ENCODE measurements around the gene HOXD3. TPM values are rescaled to one million over a fixed set of nuclear protein-coding genes. Genes with fewer than 3 reads are reported as not detected.

HOXD3 gene
- total RNA-seq, 1 experiment from 2014 or later: not detected

- no peak for DNase-seq (ENCODE audit: unreplicated experiment)
- Mint-ChIP-seq H3K4me1 (ENCODE audit: insufficient read depth, unreplicated experiment) (no peaks in the 10 kb centered on the region), H3K36me3 (ENCODE audit: insufficient read depth, unreplicated experiment) (no peaks in the 10 kb centered on the region), H3K27ac (ENCODE audit: low read depth, unreplicated experiment) (no peak overlapping the region), H3K9me3 (ENCODE audit: unreplicated experiment) (peaks cover 8% of the 10 kb centered on the region), H3K27me3 (ENCODE audit: insufficient read depth, unreplicated experiment) (no peaks in the 10 kb centered on the region), H3K4me3 (ENCODE audit: unreplicated experiment) (no peak overlapping the region)
- CTCF ChIA-PET: interaction anchor here (0.7 to 2.6 kb wide), 3 partner anchors 20 to 493 kb away, joined by 3 to 10 read pairs (median 10); no protein-coding TSS in a partner anchor
- no TSS peak for BruUV-seq (replicated peaks)
- POLR2A ChIA-PET: interaction anchor here (0.8 kb wide), 1 partner anchor 1053 kb away, joined by 4 read pairs; no protein-coding TSS in a partner anchor
- intact Hi-C loops (cut with micrococcal nuclease): no loop called here
- TF ChIP-seq CTCF (IDR thresholded peaks at IDR 0.05; ENCODE audit: unreplicated experiment): no peak
Measured at GRCh38 chr2:176160986-176161824, 4.1 kb downstream of the HOXD3 start.

GRCh38 chr2:176161825-176162626 lies 4.9 kb downstream of the HOXD3 start:
- TF ChIP-seq CTCF (IDR thresholded peaks at IDR 0.05; ENCODE audit: unreplicated experiment): no peak
- DNase-seq (ENCODE audit: unreplicated experiment): no peak
- Mint-ChIP-seq H3K4me1 (ENCODE audit: insufficient read depth, unreplicated experiment) (no peaks in the 10 kb centered on the region), H3K27ac (ENCODE audit: low read depth, unreplicated experiment) (no peak overlapping the region), H3K27me3 (ENCODE audit: insufficient read depth, unreplicated experiment) (no peaks in the 10 kb centered on the region), H3K9me3 (ENCODE audit: unreplicated experiment) (peaks cover 8% of the 10 kb centered on the region), H3K36me3 (ENCODE audit: insufficient read depth, unreplicated experiment) (no peaks in the 10 kb centered on the region), H3K4me3 (ENCODE audit: unreplicated experiment) (no peak overlapping the region)
- no TSS peak for BruUV-seq (replicated peaks)
- intact Hi-C loops (cut with micrococcal nuclease): no loop called here
- CTCF ChIA-PET: interaction anchor here (0.6 to 2.6 kb wide), 6 partner anchors 21 to 650 kb away, joined by 3 to 10 read pairs (median 4); no protein-coding TSS in a partner anchor
- POLR2A ChIA-PET: interaction anchor here (0.8 kb wide), 1 partner anchor 1052 kb away, joined by 4 read pairs; no protein-coding TSS in a partner anchor

DNA sequence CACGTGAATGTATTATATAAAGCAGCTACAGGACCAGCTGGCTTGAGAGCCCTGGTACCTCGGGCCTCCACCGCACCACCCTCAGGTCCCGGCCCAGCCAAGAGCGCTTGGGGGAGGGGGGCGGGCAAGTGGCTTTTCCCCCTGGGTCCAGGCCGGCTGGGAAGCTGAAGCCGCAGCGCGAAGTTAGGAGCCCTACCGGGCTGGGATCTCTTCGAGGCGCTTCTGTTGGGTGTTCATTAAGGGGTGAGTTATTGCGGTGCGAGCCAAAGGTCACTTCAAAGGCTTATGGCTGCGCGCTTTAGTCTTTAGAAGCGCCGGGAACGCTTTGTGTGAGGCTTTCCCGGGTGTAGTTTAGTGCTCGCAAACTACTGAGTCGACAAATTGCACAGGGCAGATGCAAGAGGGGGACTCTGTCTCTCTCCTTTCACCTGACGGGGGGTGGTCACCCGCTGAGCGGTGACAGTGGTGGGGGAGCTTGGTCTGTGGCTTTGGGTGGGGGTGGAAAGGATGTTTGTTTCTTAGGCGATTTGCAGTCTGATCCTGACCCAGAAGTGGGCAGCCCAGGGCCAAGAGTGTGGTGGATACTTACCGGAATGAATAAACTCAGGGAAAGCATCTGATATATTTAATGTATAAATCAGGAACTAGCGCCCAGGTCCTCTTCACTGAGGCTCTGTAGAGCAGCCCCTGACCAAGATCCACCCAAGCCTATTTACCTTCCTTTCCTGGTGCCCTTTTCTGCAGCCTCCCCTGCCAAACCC lies 6.0 kb downstream of the HOXD3 start:
- CTCF ChIA-PET: interaction anchor here (0.6 to 2.6 kb wide), 4 partner anchors 20 to 391 kb away, joined by 3 to 10 read pairs (median 6); no protein-coding TSS in a partner anchor
- H3K36me3 Mint-ChIP-seq (ENCODE audit: insufficient read depth, unreplicated experiment): no peaks in the 10 kb centered on the region
- no TSS peak for BruUV-seq (replicated peaks)
- H3K4me1 Mint-ChIP-seq (ENCODE audit: insufficient read depth, unreplicated experiment): no peaks in the 10 kb centered on the region
- H3K9me3 Mint-ChIP-seq (ENCODE audit: unreplicated experiment): peaks cover 8% of the 10 kb centered on the region
- no peak overlapping the region for H3K4me3 Mint-ChIP-seq (ENCODE audit: unreplicated experiment)
- POLR2A ChIA-PET: no interaction called here
- no peak overlapping the region for H3K27ac Mint-ChIP-seq (ENCODE audit: low read depth, unreplicated experiment)
- TF ChIP-seq CTCF (IDR thresholded peaks at IDR 0.05; ENCODE audit: unreplicated experiment): no peak
- no peak for DNase-seq (ENCODE audit: unreplicated experiment)
- intact Hi-C loops (cut with micrococcal nuclease): no loop called here
- no peaks in the 10 kb centered on the region for H3K27me3 Mint-ChIP-seq (ENCODE audit: insufficient read depth, unreplicated experiment)

All from MCF 10A (cell line).